Esophagus squamous epithelium (tissue), 4 donors: ENCODE measurements around the gene TRIM46.

Experiments used
- CTCF ChIP-seq, 6 experiments: fragments of 450-650 bp in 4 of 6; fragments of 200-600 bp in 2 of 6; sonication (generic) in 2 of 6; IDR thresholded peaks; one replicate each; pipeline ENCODE4 v1.5.1; 2016 to 2019; ENCODE audit warnings: antibody characterized with exemption in 6 of 6, mild to moderate bottlenecking in 4 of 6, moderate library complexity in 4 of 6
- POLR2A ChIP-seq, 4 donors: fragments of 450-650 bp; IDR thresholded peaks; one replicate each; pipeline ENCODE4 v1.6.1; 2017; ENCODE audit warnings: antibody characterized with exemption in 4 of 4, mild to moderate bottlenecking in 4 of 4, moderate library complexity in 3 of 4

DNA sequence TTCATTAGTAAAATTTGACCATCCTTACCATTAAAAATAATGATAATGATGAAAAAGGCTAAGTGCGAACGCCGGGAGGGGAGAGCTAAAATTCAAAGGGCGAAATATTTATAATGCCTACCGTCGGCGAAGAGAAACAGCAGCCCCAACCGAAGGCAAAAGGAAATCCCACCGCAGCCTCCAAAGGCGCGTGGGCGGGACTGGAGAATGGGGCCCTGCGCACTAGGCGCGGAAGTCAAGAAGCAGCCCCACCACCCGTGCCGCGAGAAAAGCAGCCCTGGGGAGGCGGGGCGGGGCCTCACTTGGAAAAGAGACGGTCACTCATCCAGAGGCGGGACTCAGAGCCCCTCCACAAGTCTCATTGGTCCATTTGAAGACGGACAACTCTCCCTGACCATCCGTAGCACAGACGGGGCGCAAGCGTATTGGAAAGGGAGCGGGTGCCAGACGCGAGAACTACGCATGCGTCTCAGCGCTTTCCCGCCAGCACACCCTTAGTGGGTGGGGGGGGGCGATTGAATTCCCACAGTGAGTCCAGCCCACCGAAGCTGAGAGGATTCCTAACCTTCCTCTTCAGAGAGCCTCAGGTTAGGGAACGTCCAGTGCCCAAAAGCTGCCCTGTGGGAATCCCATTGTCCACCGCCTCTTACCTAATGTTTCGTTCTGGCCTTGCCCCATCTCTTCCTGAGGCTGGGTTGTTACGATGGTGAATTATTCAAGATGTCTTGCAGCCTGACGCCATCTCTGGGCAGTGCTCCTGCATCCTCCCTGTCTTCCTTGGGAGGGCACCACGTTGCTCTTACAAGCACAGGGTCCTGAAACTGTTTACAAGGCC lies 53.8 kb downstream of the TRIM46 start:
- peak in 1 of 6 experiments; percentile 7 for TF ChIP-seq CTCF (IDR thresholded peaks at IDR 0.05)
- TF ChIP-seq POLR2A (IDR thresholded peaks at IDR 0.05): peak in 2 of 4 donors; percentile 62 to 71
